Keratinocyte (primary cell): ENCODE measurements around the gene DNAH17. TPM values are rescaled to one million over a fixed set of nuclear protein-coding genes. Genes with fewer than 3 reads are reported as not detected.

Source experiments
- DNase-seq: peaks from one replicate; pipeline ENCODE4 v3.0.0-alpha.2; 2011; ENCODE audit warnings: low read depth, missing footprints, low spot score
- FAIRE-seq: peaks from 2 replicates; lab custom pipeline; 2011; peaks lifted over from hg19 to GRCh38; lab: Jason Lieb, UNC
- H2AFZ ChIP-seq: 2 replicates; pipeline ENCODE4 v1.6.0; 2012; ENCODE audit warnings: low read length, control low read depth, inconsistent platforms; ENCODE audit not compliant: control insufficient read depth
- H3K27ac ChIP-seq: 2 replicates; pipeline ENCODE4 v1.5.1; 2011; ENCODE audit warnings: low read length; ENCODE audit not compliant: control insufficient read depth, insufficient read depth
- H3K27me3 ChIP-seq: 3 replicates; pipeline ENCODE4 v1.6.0; 2011; ENCODE audit warnings: low read length; ENCODE audit not compliant: control insufficient read depth, insufficient read depth; ENCODE audit errors: extremely low read depth
- H3K36me3 ChIP-seq, 2 experiments: 2 replicates in 1 of 2; 3 replicates in 1 of 2; pipeline ENCODE4 v1.5.1; 2011; ENCODE audit warnings: low read length in 2 of 2, mild to moderate bottlenecking in 1 of 2; ENCODE audit not compliant: control insufficient read depth in 2 of 2, insufficient read depth in 2 of 2; ENCODE audit errors: extremely low read depth in 1 of 2
- H3K4me1 ChIP-seq: 3 replicates; pipeline ENCODE4 v1.5.1; 2011; ENCODE audit warnings: low read length; ENCODE audit not compliant: control insufficient read depth, insufficient read depth; ENCODE audit errors: extremely low read depth
- H3K4me2 ChIP-seq: 3 replicates; pipeline ENCODE4 v1.6.0; 2011; ENCODE audit warnings: low read depth, low read length; ENCODE audit not compliant: control insufficient read depth, insufficient read depth; ENCODE audit errors: extremely low read depth
- H3K4me3 ChIP-seq, 3 experiments: fragments of 200-600 bp in 1 of 3; sonication (generic) in 1 of 3; 2 replicates in 2 of 3; 3 replicates in 1 of 3; pipeline ENCODE4 v1.5.1; 2011 to 2016; ENCODE audit warnings: low read length in 3 of 3, mild to moderate bottlenecking in 3 of 3, control low read depth in 2 of 3, inconsistent platforms in 1 of 3, low read depth in 1 of 3, mixed read lengths in 1 of 3, mixed run types in 1 of 3, moderate library complexity in 1 of 3; ENCODE audit not compliant: control insufficient read depth in 2 of 3, insufficient read depth in 2 of 3; ENCODE audit errors: extremely low read depth in 1 of 3
- H3K79me2 ChIP-seq: 2 replicates; pipeline ENCODE4 v1.6.0; 2012; ENCODE audit warnings: low read length; ENCODE audit not compliant: control insufficient read depth, insufficient read depth
- H3K9ac ChIP-seq: 3 replicates; pipeline ENCODE4 v1.6.0; 2011; ENCODE audit warnings: low read length; ENCODE audit not compliant: control insufficient read depth, insufficient read depth; ENCODE audit errors: extremely low read depth
- H3K9me1 ChIP-seq: 3 replicates; pipeline ENCODE4 v1.6.0; 2011; ENCODE audit warnings: low read length; ENCODE audit not compliant: control insufficient read depth, insufficient read depth; ENCODE audit errors: extremely low read depth
- H3K9me3 ChIP-seq: 2 replicates; pipeline ENCODE4 v1.5.1; 2012; ENCODE audit warnings: low read depth, low read length; ENCODE audit not compliant: control insufficient read depth
- H4K20me1 ChIP-seq: 3 replicates; pipeline ENCODE4 v1.6.0; 2011; ENCODE audit warnings: low read length; ENCODE audit not compliant: control insufficient read depth, insufficient read depth; ENCODE audit errors: extremely low read depth
- CTCF ChIP-seq, 3 experiments: IDR thresholded peaks in 1 of 3; conservative IDR thresholded peaks in 1 of 3; optimal IDR thresholded peaks in 1 of 3; 2 replicates in 2 of 3; 3 replicates in 1 of 3; pipeline versions ENCODE3 to v1.5.1; 2011; ENCODE audit warnings: low read length in 3 of 3, mild to moderate bottlenecking in 3 of 3, moderate library complexity in 2 of 3, control low read depth in 1 of 3, inconsistent platforms in 1 of 3; ENCODE audit not compliant: insufficient read depth in 2 of 3; ENCODE audit errors: extremely low read depth in 1 of 3
- EZH2 ChIP-seq: IDR thresholded peaks from one replicate; pipeline ENCODE4 v1.6.1; 2012; ENCODE audit warnings: inconsistent platforms, mild to moderate bottlenecking, low read length, moderate library complexity
- dilution Hi-C: fragments of 300-500 bp; cut with MboI; formaldehyde crosslinking; loops from one replicate; pipeline ENCODE4 v1.7.0; 2020; ENCODE audit warnings: low sequenced_read_pairs; ENCODE audit not compliant: extremely low pct_ligation_motif_present
- polyA plus RNA-seq, 5 experiments: library from polyadenylated mRNA; depleted of rRNA in 3 of 5; stranded (reverse) in 3 of 5; stranded (forward) in 1 of 5; unstranded in 1 of 5; fragments of >200 nt; gene quantifications; 1 replicate in 1 of 5; 2 replicates in 3 of 5; 3 replicates in 1 of 5; pipeline versions ENCODE4 v1.2.1 to v1.2.3, GENCODE V29; 2011 to 2012; ENCODE audit warnings: missing spikeins in 2 of 5, low read depth in 1 of 5, low replicate concordance in 1 of 5

Gene DNAH17
- polyA plus RNA-seq, 1 donor (not counting 4 experiments of a cell fraction or from before 2014, with no cell fraction given), result 0.16 TPM

DNA sequence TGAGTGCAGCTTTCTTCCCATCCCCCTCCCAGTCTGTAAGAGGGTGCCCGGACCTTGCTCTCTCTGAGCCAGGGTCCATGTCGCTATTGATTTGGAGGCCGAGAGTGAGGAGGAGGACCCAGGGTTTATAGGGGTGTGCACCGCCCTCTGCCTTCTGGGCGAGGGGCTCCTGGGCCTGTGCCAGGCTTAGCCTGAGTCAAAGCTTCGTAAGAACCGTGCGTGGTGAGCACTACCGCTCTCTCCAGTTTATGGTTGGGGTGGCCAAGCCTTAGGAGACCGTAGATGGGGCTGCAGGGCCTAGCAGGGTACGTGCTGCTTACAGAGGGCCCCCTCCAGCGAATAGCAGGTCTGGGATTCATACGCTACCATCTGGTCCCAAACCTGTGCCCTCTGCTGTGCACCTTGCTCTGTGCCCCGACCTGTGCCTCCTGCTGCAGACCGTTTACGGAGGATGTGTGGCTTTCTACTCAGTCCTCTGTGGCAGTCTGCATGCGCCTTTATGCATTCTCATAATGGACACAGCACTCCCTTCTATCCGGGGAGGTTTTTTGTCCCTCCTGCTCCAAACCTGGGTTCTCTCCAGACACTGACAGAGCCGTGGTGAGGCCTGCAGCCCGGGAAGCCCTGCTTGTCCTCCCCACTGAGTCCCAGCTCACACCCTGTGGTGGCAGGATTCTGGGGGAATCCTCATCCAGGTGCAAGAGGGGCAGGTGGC is 144.0 kb downstream of the DNAH17 start:
- Histone ChIP-seq H4K20me1 (no peaks in the 10 kb centered on the region), H3K36me3 (peaks cover 0 to 7% of the 10 kb centered on the region in 2 experiments), H3K4me2 (no peak overlapping the region), H3K27me3 (peaks cover 11% of the 10 kb centered on the region), H3K9ac (no peak overlapping the region), H3K4me1 (no peaks in the 10 kb centered on the region), H3K79me2 (no peaks in the 10 kb centered on the region), H3K9me3 (no peaks in the 10 kb centered on the region), H2AFZ (no peak overlapping the region), H3K9me1 (no peaks in the 10 kb centered on the region), H3K27ac (no peak overlapping the region), H3K4me3 (no peak overlapping the region)
- no peak for FAIRE-seq
- dilution Hi-C loops, result no loop called here
- no peak for TF ChIP-seq CTCF (optimal IDR thresholded peaks at IDR 0.05 in 1 of 3, IDR thresholded peaks at IDR 0.05 in 1 of 3, conservative IDR thresholded peaks at IDR 0.05 in 1 of 3; ENCODE audit: extremely low read depth in 1 of 3, insufficient read depth in 2 of 3, low read length in 3 of 3)
- no peak for DNase-seq

- Histone ChIP-seq H2AFZ (no peak overlapping the region), H3K9me3 (no peaks in the 10 kb centered on the region), H3K9ac (no peak overlapping the region), H3K79me2 (no peaks in the 10 kb centered on the region), H4K20me1 (no peaks in the 10 kb centered on the region), H3K4me2 (no peak overlapping the region), H3K27me3 (peaks cover 7% of the 10 kb centered on the region), H3K4me1 (no peaks in the 10 kb centered on the region), H3K9me1 (no peaks in the 10 kb centered on the region), H3K36me3 (peaks cover 0 to 7% of the 10 kb centered on the region in 2 experiments), H3K27ac (no peak overlapping the region), H3K4me3 (no peak overlapping the region)
- no peak for TF ChIP-seq CTCF (optimal IDR thresholded peaks at IDR 0.05 in 1 of 3, IDR thresholded peaks at IDR 0.05 in 1 of 3, conservative IDR thresholded peaks at IDR 0.05 in 1 of 3; ENCODE audit: extremely low read depth in 1 of 3, insufficient read depth in 2 of 3, low read length in 3 of 3)
- no peak for TF ChIP-seq EZH2
- no peak for DNase-seq
- dilution Hi-C loops, result no loop called here
- FAIRE-seq, result no peak
Observed at GRCh38 chr17:78432226-78433012, 144.8 kb downstream of the DNAH17 start.
